SK-N-SH (cell line): ENCODE measurements around the gene TGFBI. TPM values are rescaled to one million over a fixed set of nuclear protein-coding genes. Genes with fewer than 3 reads are reported as not detected.

Source experiments
- CTCF ChIA-PET: fragments of 300-600, 350-600 bp; formaldehyde crosslinking; extraction: SDS; loops from one replicate; lab custom pipeline; 2021; lab: Yijun Ruan, JAX
- POLR2A ChIA-PET: fragments of 350-600 bp; sonication (Branson Sonifier 250); formaldehyde crosslinking; extraction: SDS; loops from one replicate; lab custom pipeline; 2020; ENCODE audit warnings: antibody characterized with exemption, inconsistent platforms; lab: Yijun Ruan, JAX
- DNase-seq: peaks from one replicate; pipeline ENCODE4 v3.0.0; 2012
- H2AFZ ChIP-seq: fragments of 200-600 bp; sonication (generic); 2 replicates; pipeline ENCODE4 v1.8.1; 2016; ENCODE audit warnings: antibody characterized with exemption, mild to moderate bottlenecking, low read depth
- H3F3A ChIP-seq: fragments of 200-600 bp; sonication (generic); replicated peaks from 2 replicates; pipeline ENCODE3; 2016; ENCODE audit warnings: antibody characterized with exemption, mild to moderate bottlenecking; ENCODE audit not compliant: insufficient read depth
- H3K27ac ChIP-seq, 2 experiments: fragments of 200-500 bp in 1 of 2; fragments of 200-600 bp in 1 of 2; sonication (Bioruptor generic) in 1 of 2; sonication (generic), shearing (Covaris generic) in 1 of 2; 2 replicates each; pipeline versions ENCODE4 v1.5.1 to v1.6.1; 2014 to 2016; ENCODE audit warnings: low read depth in 2 of 2, inconsistent platforms in 1 of 2, low read length in 1 of 2, mild to moderate bottlenecking in 1 of 2, mixed read lengths in 1 of 2
- H3K27me3 ChIP-seq: fragments of 200-600 bp; sonication (generic), shearing (Covaris generic); 2 replicates; pipeline ENCODE4 v1.6.1; 2016; ENCODE audit warnings: mixed run types; ENCODE audit not compliant: insufficient read depth
- H3K36me3 ChIP-seq, 2 experiments: fragments of 200-500 bp in 1 of 2; fragments of 200-600 bp in 1 of 2; sonication (Bioruptor generic) in 1 of 2; sonication (generic) in 1 of 2; replicated peaks in 1 of 2; 2 replicates each; pipeline versions ENCODE3 to v1.5.1; 2014 to 2016; ENCODE audit warnings: low read length in 1 of 2, mild to moderate bottlenecking in 1 of 2; ENCODE audit not compliant: insufficient read depth in 2 of 2, control insufficient read depth in 1 of 2
- H3K4me1 ChIP-seq, 2 experiments: fragments of 200-500 bp in 1 of 2; fragments of 200-600 bp in 1 of 2; sonication (Bioruptor generic) in 1 of 2; sonication (generic), shearing (Covaris generic) in 1 of 2; 2 replicates each; pipeline versions ENCODE4 v1.5.1 to v1.6.1; 2014 to 2016; ENCODE audit warnings: low read depth in 1 of 2, low read length in 1 of 2, mixed run types in 1 of 2; ENCODE audit not compliant: insufficient read depth in 2 of 2, control insufficient read depth in 1 of 2
- H3K4me2 ChIP-seq: fragments of 200-600 bp; sonication (generic), shearing (Covaris generic); 2 replicates; pipeline ENCODE4 v1.6.1; 2017; ENCODE audit warnings: mixed run types
- H3K4me3 ChIP-seq, 2 experiments: fragments of 200-500 bp in 1 of 2; fragments of 200-600 bp in 1 of 2; sonication (Bioruptor generic) in 1 of 2; sonication (generic), shearing (Covaris generic) in 1 of 2; 2 replicates each; pipeline versions ENCODE4 v1.5.1 to v1.8.1; 2014 to 2016; ENCODE audit warnings: low read depth in 2 of 2, inconsistent platforms in 1 of 2, low read length in 1 of 2, mild to moderate bottlenecking in 1 of 2, mixed read lengths in 1 of 2, moderate library complexity in 1 of 2
- H3K79me2 ChIP-seq: fragments of 200-600 bp; sonication (generic); 2 replicates; pipeline ENCODE4 v1.8.1; 2017; ENCODE audit warnings: mild to moderate bottlenecking; ENCODE audit not compliant: insufficient read depth
- H3K9ac ChIP-seq: fragments of 200-600 bp; sonication (generic); 2 replicates; pipeline ENCODE4 v1.6.1; 2017; ENCODE audit warnings: mixed run types
- H3K9me2 ChIP-seq: fragments of 200-600 bp; sonication (generic); 2 replicates; pipeline ENCODE4 v1.6.1; 2017; ENCODE audit warnings: mixed run types
- H3K9me3 ChIP-seq: fragments of 200-600 bp; sonication (generic); 2 replicates; pipeline ENCODE4 v1.6.1; 2017; ENCODE audit warnings: mixed run types, mild to moderate bottlenecking, moderate library complexity
- H4K20me1 ChIP-seq: fragments of 200-600 bp; sonication (generic); 2 replicates; pipeline ENCODE4 v1.6.1; 2017; ENCODE audit warnings: mild to moderate bottlenecking, mixed run types; ENCODE audit not compliant: insufficient read depth
- FOXM1 ChIP-seq: IDR thresholded peaks from 2 replicates; pipeline ENCODE4 v1.4.0; 2012; ENCODE audit warnings: low read depth, mild to moderate bottlenecking
- GABPA ChIP-seq: IDR thresholded peaks from 2 replicates; pipeline ENCODE4 v1.4.0; 2012; ENCODE audit warnings: low read depth, mild to moderate bottlenecking
- GATA2 ChIP-seq: sonication (generic); formaldehyde crosslinking; IDR thresholded peaks from 2 replicates; pipeline ENCODE4 v1.5.0; 2020; ENCODE audit warnings: mild to moderate bottlenecking, missing genetic modification reagents
- NRF1 ChIP-seq: IDR thresholded peaks from 2 replicates; pipeline ENCODE4 v1.6.1; 2012; ENCODE audit warnings: low read depth, mild to moderate bottlenecking, low read length
- POLR2AphosphoS5 ChIP-seq: IDR thresholded peaks from 2 replicates; pipeline ENCODE4 v1.6.1; 2012; ENCODE audit warnings: low read depth, low read length
- WGBS: methylation state at CpG from one replicate; pipeline ENCODE4 v1.1.6; 2017; ENCODE audit warnings: low lambda C conversion rate; 5-methylcytosine and 5-hydroxymethylcytosine counted together
- polyA plus RNA-seq, 3 experiments: library from polyadenylated mRNA; depleted of rRNA; stranded (reverse); fragments of >200 nt; gene quantifications; 2 replicates each; pipeline ENCODE4 v1.2.3, GENCODE V29; 2012
- TF ChIP-seq, protein P1 (sequence below): IDR thresholded peaks from 2 replicates; pipeline ENCODE4; 2012
- TF ChIP-seq, protein P2 (sequence below): IDR thresholded peaks from 2 replicates; pipeline ENCODE4 v1.6.1; 2012; ENCODE audit warnings: mild to moderate bottlenecking, low read depth, low read length, moderate library complexity
- TF ChIP-seq, protein P3 (sequence below): fragments of 150-350 bp; IDR thresholded peaks from 2 replicates; pipeline ENCODE4 v1.6.1; 2016; ENCODE audit warnings: mild to moderate bottlenecking, low read depth, low read length
- TF ChIP-seq, protein P4 (sequence below): IDR thresholded peaks from 2 replicates; pipeline ENCODE4 v1.4.0; 2012; ENCODE audit warnings: low read depth, borderline replicate concordance

Gene TGFBI
- polyA plus RNA-seq, 1 of the 3 experiments (the other 2 are of a cell fraction), result 2,678 TPM

DNA sequence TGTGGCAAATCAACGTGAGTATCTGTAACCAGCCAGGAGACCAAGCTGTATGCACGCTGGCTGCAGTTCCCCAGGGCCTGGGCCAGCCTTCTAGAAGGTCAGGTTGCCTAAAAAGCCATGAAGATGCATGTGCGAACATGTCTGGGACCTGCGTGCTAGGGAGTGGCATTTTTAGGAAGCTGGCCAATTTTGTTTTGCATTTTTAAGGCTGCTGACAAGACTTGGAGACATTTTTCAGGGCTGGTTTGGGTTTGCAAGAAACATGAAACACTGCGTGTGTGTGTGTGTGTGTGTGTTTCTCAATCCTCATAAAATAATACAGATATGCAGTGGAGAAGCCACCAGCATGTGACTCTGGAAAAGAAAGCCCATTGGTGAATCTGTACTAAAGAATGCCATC, 5.1 kb downstream of the TGFBI start:
- H2AFZ ChIP-seq, result no peak overlapping the region
- ChIA-PET CTCF (interaction anchor here (0.9 to 1.5 kb wide), 3 partner anchors 9 to 89 kb away, joined by 3 read pairs; no protein-coding TSS in a partner anchor), POLR2A (no interaction called here)
- H3K9ac ChIP-seq, result no peak overlapping the region
- H3K4me1 ChIP-seq, result peaks cover 57 to 66% of the 10 kb centered on the region in 2 experiments
- H3K79me2 ChIP-seq, result peaks cover 75% of the 10 kb centered on the region
- peak overlapping the region in 1 of 2 experiments; percentile 58; a peak in 1 of 4 replicates for H3K4me3 ChIP-seq
- H4K20me1 ChIP-seq, result peaks cover 68% of the 10 kb centered on the region
- H3K9me3 ChIP-seq, result no peaks in the 10 kb centered on the region
- peaks cover 78% of the 10 kb centered on the region for H3F3A ChIP-seq
- TF ChIP-seq, protein P1, sequence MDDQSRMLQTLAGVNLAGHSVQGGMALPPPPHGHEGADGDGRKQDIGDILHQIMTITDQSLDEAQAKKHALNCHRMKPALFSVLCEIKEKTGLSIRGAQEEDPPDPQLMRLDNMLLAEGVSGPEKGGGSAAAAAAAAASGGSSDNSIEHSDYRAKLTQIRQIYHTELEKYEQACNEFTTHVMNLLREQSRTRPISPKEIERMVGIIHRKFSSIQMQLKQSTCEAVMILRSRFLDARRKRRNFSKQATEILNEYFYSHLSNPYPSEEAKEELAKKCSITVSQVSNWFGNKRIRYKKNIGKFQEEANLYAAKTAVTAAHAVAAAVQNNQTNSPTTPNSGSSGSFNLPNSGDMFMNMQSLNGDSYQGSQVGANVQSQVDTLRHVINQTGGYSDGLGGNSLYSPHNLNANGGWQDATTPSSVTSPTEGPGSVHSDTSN, result no peak
- TF ChIP-seq GATA2, result no peak
- no peak for DNase-seq
- H3K36me3 ChIP-seq, result peaks cover 36 to 69% of the 10 kb centered on the region in 2 experiments
- H3K27ac ChIP-seq, result peak overlapping the region; percentile 72 to 77; a peak in 3 of 4 replicates
- no peaks in the 10 kb centered on the region for H3K27me3 ChIP-seq
- 89% methylated on average over 5 of the region's 5 CpGs for WGBS
- H3K4me2 ChIP-seq, result peak overlapping the region; percentile 84
- no peaks in the 10 kb centered on the region for H3K9me2 ChIP-seq

DNA sequence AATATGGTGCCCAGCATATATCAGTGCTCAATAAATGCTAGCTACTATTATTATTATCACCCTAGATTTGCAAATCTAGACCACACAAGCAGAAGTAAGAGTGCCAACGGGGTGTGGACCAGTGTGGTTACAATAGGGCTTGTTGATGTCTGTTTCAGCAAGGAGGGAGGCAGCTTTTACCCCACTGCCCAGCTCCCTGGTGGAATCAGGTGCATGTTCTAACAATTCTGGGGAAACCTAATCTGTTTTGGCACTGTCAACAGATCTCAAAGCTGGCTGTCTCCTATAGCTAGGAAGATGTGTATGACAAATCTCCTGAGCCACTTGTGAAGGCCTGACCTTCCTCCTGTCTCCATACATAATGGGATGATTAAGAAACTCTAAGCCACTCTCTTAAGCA, 5.7 kb downstream of the TGFBI start:
- peak overlapping the region; percentile 17; the same call in 1 of the 2 replicates for H3K4me2 ChIP-seq
- H3K79me2 ChIP-seq, result peaks cover 69% of the 10 kb centered on the region
- WGBS, result 100% methylated on average over 1 of the region's 1 CpG
- H3K9me2 ChIP-seq, result no peaks in the 10 kb centered on the region
- POLR2A ChIA-PET, result no interaction called here
- CTCF ChIA-PET, result interaction anchor here (0.9 to 1.3 kb wide), 2 partner anchors 9 to 89 kb away, joined by 3 read pairs; no protein-coding TSS in a partner anchor
- no peak overlapping the region for H3K9ac ChIP-seq
- no peaks in the 10 kb centered on the region for H3K9me3 ChIP-seq
- H2AFZ ChIP-seq, result no peak overlapping the region
- no peak overlapping the region; a peak in 1 of 4 replicates for H3K4me3 ChIP-seq
- peaks cover 37 to 69% of the 10 kb centered on the region in 2 experiments for H3K36me3 ChIP-seq
- peaks cover 84% of the 10 kb centered on the region for H3F3A ChIP-seq
- no peaks in the 10 kb centered on the region for H3K27me3 ChIP-seq
- H3K4me1 ChIP-seq, result peaks cover 55 to 66% of the 10 kb centered on the region in 2 experiments
- TF ChIP-seq POLR2AphosphoS5 (peak; percentile 47; the same call in 1 of the 2 replicates), GABPA (no peak), FOXM1 (no peak), NRF1 (no peak)
- TF ChIP-seq, protein P2, sequence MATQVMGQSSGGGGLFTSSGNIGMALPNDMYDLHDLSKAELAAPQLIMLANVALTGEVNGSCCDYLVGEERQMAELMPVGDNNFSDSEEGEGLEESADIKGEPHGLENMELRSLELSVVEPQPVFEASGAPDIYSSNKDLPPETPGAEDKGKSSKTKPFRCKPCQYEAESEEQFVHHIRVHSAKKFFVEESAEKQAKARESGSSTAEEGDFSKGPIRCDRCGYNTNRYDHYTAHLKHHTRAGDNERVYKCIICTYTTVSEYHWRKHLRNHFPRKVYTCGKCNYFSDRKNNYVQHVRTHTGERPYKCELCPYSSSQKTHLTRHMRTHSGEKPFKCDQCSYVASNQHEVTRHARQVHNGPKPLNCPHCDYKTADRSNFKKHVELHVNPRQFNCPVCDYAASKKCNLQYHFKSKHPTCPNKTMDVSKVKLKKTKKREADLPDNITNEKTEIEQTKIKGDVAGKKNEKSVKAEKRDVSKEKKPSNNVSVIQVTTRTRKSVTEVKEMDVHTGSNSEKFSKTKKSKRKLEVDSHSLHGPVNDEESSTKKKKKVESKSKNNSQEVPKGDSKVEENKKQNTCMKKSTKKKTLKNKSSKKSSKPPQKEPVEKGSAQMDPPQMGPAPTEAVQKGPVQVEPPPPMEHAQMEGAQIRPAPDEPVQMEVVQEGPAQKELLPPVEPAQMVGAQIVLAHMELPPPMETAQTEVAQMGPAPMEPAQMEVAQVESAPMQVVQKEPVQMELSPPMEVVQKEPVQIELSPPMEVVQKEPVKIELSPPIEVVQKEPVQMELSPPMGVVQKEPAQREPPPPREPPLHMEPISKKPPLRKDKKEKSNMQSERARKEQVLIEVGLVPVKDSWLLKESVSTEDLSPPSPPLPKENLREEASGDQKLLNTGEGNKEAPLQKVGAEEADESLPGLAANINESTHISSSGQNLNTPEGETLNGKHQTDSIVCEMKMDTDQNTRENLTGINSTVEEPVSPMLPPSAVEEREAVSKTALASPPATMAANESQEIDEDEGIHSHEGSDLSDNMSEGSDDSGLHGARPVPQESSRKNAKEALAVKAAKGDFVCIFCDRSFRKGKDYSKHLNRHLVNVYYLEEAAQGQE, result no peak
- TF ChIP-seq, protein P3, sequence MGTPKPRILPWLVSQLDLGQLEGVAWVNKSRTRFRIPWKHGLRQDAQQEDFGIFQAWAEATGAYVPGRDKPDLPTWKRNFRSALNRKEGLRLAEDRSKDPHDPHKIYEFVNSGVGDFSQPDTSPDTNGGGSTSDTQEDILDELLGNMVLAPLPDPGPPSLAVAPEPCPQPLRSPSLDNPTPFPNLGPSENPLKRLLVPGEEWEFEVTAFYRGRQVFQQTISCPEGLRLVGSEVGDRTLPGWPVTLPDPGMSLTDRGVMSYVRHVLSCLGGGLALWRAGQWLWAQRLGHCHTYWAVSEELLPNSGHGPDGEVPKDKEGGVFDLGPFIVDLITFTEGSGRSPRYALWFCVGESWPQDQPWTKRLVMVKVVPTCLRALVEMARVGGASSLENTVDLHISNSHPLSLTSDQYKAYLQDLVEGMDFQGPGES, result no peak
- TF ChIP-seq, protein P4, sequence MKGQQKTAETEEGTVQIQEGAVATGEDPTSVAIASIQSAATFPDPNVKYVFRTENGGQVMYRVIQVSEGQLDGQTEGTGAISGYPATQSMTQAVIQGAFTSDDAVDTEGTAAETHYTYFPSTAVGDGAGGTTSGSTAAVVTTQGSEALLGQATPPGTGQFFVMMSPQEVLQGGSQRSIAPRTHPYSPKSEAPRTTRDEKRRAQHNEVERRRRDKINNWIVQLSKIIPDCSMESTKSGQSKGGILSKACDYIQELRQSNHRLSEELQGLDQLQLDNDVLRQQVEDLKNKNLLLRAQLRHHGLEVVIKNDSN, result no peak
- DNase-seq, result no peak
- peaks cover 74% of the 10 kb centered on the region for H4K20me1 ChIP-seq
- H3K27ac ChIP-seq, result peak overlapping the region; percentile 72 to 77; a peak in 3 of 4 replicates
